Lower leg skin (tissue), 3 donors: Measurements from ENCODE around the gene IMMP2L.
"Not testable (repeated sequence)": the region's sequence is repeated elsewhere in the genome, so short reads cannot be mapped to it uniquely, and the experiment has no call there.

ENCODE experiments used
- POLR2A ChIP-seq, 2 donors: fragments of 450-650 bp; IDR thresholded peaks; one replicate each; pipeline ENCODE4 v1.6.1; 2016 to 2017; ENCODE audit warnings: antibody characterized with exemption in 2 of 2, mild to moderate bottlenecking in 1 of 2, moderate library complexity in 1 of 2
- TF ChIP-seq, protein P1 (sequence below), 3 donors: fragments of 450-650 bp; IDR thresholded peaks; one replicate each; pipeline ENCODE4 v1.5.1; 2016; ENCODE audit warnings: antibody characterized with exemption in 3 of 3, mild to moderate bottlenecking in 3 of 3, moderate library complexity in 2 of 3

DNA sequence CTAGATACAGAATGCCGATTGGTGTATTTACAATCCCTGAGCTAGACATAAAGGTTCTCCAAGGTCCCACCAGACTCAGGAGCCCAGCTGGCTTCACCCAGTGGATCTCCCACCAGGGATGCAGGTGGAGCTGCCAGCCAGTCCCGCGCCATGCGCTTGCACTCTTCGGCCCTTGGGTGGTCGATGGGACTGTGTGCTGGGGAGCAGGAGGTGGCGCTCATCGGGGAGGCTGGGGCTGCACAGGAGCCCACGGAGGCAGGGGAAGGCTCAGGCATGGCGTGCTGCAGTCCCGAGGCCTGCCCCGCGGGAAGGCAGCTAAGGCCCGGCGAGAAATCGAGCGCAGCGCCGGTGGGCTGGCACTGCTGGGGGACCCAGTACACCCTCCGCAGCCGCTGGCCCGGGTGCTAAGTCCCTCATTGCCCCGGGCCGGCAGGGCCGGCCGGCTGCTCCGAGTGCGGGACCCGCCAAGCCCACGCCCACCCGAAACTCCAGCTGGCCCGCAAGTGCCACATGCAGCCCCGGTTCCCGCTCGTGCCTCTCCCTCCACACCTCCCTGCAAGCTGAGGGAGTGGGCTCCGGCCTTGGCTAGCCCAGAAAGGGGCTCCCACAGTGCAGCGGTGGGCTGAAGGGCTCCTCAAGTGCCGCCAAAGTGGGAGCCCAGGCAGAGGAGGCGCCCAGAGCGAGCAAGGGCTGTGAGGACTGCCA is 19.6 kb upstream of the IMMP2L start:
- TF ChIP-seq, protein P1, sequence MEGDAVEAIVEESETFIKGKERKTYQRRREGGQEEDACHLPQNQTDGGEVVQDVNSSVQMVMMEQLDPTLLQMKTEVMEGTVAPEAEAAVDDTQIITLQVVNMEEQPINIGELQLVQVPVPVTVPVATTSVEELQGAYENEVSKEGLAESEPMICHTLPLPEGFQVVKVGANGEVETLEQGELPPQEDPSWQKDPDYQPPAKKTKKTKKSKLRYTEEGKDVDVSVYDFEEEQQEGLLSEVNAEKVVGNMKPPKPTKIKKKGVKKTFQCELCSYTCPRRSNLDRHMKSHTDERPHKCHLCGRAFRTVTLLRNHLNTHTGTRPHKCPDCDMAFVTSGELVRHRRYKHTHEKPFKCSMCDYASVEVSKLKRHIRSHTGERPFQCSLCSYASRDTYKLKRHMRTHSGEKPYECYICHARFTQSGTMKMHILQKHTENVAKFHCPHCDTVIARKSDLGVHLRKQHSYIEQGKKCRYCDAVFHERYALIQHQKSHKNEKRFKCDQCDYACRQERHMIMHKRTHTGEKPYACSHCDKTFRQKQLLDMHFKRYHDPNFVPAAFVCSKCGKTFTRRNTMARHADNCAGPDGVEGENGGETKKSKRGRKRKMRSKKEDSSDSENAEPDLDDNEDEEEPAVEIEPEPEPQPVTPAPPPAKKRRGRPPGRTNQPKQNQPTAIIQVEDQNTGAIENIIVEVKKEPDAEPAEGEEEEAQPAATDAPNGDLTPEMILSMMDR (IDR thresholded peaks at IDR 0.05), result not testable (repeated sequence)
- not testable (repeated sequence) for TF ChIP-seq POLR2A (IDR thresholded peaks at IDR 0.05)
